ENCODE data around the gene NEURL1B.
A peak's percentile ranks its signal among the peaks of the same experiment; 100 is the strongest.

NEURL1B gene

DNA sequence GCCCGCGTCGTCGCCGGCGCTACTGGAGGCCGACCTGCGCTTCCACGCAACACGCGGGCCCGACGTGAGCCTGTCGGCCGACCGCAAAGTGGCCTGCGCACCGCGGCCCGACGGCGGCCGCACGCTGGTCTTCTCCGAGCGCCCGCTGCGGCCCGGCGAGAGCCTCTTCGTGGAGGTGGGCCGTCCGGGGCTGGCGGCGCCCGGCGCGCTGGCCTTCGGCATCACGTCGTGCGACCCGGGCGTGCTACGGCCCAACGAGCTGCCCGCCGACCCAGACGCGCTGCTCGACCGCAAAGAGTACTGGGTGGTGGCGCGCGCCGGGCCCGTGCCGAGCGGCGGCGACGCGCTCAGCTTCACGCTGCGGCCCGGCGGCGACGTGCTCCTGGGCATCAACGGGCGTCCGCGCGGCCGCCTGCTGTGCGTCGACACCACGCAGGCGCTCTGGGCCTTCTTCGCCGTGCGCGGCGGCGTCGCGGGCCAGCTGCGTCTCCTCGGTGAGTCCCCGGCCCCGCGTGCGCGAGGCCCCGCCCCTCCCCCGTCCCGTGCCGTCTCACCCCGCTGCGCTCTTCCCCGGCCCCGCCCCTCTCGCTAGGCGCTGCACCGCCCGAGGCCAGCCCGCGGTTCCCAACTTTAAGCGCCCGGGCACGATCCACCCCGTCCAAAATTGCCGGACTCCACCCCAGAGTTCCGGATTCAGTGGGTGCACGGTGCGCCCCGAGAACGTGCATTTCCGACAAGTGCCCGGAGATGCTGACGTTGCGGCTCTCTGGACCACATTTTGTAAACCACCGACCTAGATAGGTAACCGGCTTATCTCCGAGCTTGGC is 42.8 kb downstream of the NEURL1B start:
- DNase-seq: no peak

DNA sequence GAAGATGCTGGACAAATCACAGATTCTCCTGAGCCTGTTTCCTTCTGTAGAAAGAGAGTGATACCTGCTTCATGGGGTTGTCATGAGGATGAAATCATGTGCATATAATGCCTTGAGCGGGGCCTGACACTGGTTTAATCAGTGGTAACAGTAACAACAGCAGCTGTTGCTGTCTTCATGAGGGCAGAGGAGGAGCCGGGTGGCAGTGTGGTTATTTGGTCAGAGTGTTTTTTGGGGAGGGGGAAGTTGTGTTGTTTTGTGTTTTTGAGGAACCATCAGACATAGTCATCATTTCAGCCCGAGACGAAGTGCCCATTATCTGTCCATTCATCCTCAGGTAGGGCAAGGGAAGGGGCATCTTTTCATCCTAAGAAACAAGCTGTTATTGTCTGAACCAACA is 44.0 kb downstream of the NEURL1B start:
- DNase-seq: no peak

- DNase-seq: no peak
Observed at GRCh38 chr5:172686111-172686510, 45.0 kb downstream of the NEURL1B start.

- no peak for DNase-seq
Observed at GRCh38 chr5:172686539-172687390, 45.7 kb downstream of the NEURL1B start.

GRCh38 chr5:172687940-172688339 is 46.9 kb downstream of the NEURL1B start:
- DNase-seq: no peak

DNA sequence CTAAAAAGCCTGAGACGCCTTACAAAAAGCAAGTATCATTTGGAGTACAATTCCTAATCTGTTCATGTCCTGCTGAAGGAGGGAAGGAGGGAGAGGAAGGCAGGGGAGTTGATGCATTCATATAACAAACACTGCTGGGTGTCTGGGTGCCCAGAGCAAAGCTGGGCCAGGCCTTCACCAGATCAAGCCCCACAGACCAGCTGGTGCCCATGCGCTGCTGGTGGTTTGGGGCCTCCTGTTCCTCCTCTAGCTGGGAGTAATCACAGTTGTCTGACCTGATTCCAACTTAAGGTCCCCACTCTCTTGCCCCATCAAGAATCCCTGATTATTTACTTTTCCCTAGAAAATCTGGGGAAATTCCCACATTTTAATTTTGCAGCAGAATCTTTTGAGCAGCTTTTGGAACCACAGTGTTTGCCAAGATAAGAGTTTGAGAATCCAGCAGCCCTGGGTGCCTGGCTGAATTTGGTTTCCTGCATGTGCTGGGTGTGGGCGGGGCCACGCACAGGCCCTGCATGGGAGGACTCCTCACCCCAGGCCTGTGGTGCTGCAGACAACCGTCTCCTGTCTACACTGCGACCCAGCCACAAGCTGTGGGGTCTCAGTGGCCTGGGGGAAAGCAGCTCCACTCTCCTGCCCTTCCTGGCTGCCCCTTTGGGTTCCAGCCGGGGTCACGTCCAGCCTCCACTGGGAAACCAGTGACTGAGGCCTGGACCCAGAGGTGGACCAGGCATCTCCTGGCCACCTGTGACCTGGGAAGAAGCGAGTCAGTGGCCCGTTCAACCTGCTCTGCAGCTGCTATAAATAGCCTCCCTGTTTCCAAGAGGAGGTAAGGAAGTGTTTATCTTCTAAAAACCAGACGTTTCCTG is 47.5 kb downstream of the NEURL1B start:
- no peak for DNase-seq

GRCh38 chr5:172689218-172689572 is 48.1 kb downstream of the NEURL1B start:
- DNase-seq: no peak

GRCh38 chr5:172689801-172690200 is 48.7 kb downstream of the NEURL1B start:
- no peak for DNase-seq

DNA sequence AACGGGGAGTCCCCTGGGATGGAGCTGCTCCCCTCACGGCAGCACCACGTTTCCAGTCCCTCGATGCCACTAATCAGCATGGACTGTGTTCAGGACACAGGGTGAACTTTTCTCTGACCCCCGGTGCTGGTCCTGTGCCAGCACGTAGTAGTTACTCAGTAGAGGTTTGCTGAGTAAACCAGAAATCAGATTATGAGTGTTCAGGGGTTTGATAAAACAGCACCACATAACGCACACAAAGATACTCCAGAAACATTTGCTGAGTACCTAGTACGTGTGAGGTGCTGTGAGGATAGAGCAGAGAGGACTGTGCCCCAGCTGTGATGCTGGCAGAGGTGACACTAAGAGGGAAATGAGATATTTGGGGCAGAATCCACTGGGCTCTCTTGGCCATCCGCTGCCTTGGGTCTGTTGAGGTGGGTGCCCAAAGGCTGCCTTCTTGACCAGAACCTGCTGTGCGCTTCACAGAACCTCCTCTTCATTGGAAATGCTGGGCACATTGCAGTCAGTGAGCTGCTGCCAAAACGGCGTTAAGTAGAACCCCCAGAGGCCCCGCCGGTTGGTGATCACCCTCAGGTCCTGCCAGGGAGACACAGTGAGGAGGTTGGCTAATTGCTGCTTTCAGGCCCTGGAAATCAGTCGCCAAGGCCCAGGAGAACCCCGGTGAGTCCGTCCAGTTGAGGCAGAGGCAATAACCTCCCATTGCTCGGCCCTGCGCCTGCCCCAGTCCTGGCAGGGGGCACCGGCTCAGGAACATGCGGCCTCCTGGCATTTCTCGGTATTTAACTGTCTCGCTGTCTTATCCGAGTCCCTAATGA is 49.4 kb downstream of the NEURL1B start:
- no peak for DNase-seq

DNA sequence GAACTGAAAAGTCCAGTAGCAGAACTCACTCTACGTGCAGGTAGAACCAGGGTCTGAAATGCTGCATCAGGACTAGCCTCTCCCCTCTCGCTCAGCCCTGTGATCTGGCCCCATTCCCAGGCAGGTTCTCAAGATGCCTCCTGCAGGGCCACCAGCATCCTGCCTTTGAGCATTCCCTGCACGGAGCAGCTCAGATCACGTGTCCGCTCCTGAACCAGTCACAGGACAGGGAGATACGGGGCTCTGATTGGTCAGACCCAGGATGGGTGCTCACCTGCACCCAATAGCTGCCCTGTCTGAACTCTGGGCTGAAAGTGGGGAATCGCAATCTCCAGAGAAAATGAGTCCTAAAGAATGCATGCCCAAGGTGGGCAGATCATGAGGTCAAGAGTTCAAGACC is 50.8 kb downstream of the NEURL1B start:
- no peak for DNase-seq

DNA sequence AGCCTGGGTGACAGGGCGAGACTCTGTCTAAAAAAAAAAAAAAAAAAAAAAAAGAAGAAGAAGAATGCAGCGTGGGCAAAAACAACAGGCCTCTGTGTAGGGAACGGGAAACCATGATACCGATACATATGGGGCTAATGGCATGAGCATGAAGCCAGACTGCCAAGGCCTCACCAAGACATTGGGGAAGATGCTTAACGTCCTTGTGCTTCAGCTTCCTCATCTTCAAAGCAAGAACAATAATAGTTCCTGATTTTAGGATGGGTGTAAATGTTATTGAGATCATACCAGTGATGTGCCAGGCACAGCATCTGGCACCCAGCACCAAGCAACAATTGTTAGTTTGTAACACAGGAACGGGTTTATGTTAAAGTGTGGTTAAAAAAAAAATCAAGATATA is 51.4 kb downstream of the NEURL1B start:
- DNase-seq: no peak

DNA sequence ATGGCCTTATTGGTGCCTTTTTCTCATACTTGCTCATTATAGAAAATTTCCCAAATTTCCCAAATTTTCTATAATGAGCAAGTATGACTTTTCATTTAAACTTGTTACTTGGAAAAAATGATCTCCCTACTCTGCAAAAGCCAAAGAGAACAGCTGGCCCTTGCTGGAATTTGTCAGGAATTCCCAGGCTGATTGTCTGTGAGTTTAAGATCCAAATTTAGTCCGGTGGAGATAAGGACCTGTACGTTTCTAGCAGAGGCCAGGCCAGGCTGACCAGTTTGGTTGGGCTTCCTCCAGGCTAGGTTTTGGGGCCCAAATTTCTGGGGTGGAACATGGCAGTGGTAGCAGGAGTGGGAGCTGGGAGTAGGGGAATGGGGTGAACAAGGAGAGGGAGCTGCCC is 51.9 kb downstream of the NEURL1B start:
- DNase-seq: no peak

DNA sequence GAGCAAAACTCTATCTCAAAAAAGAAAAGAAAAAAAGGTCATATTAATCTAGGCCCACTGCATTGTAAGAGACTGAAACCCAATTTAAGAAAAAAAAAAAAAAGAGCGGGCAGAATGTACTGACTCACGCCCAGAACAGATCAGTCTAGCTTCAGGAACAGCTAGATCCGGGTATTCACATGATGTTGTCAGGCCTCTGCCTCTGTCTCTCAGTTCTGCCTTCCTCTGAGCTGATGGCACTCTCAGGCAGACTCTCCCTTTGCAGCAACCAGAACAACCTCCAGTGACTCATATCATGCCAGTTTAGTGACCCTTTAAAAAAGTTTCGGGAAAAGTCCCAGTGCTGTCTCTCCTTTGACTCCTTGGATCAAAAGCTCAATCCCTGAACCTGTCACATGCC is 53.0 kb downstream of the NEURL1B start:
- no peak for DNase-seq

DNA sequence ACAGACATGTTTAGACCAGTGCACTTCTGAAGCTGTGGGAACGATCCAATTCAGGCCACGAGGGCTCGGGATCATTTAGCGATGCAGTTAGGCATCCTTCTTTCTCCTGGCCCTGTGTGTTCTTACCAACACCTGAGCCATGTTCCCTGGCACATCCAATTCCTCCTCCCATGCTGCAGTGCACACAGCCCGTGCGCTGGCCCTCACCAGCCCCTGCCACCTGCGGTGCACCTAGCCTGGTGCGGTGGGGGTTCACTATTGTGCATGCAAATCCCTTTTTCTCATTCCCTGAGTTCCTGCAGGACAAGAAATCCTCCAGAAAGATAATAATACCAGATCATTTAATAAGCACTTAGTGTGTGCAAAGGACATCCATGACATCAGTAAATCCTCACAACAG is 53.5 kb downstream of the NEURL1B start:
- no peak for DNase-seq

DNA sequence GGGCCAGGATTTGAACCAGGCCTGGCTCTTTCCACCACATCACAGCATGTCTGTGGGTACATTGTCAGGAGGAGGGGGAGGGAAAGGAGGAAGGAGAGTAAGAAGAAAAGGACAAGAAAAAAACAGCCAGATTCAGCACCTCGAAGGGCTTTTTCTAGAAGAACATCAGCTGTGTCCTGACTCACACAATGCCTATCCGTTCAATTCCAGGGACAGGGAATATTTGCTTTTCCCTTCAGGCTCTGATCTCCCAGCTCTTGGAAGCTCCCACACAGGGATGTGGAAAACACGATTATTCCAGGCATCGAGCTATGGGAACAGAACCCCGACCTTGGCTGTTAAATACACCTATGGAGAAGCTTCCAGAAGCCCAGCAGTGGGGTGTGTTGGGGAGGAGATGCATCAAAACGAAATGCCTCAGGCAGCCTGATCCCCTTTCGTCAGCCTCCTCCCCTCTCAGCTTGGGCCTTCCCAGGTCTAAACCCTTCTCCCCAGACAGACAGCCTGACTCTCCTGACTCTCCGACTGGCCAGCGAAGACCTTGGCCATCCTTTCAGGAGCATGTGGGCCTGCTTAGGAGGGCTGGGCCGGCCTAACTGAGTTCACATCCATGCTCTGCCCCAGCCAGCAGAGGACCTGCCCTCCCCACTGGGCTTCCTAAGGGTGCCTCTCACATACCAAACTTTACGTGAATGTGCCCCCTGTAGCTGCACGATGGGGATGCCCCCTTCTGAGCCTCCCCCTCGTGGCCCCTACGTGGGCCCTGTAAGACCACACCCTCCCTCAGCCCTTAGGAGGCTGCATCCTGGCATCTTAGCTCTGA is 54.4 kb downstream of the NEURL1B start:
- DNase-seq: no peak

GRCh38 chr5:172696171-172696849 is 55.2 kb downstream of the NEURL1B start:
- DNase-seq: no peak

- DNase-seq: peak; percentile 66
Observed at GRCh38 chr5:172697123-172698121, 56.4 kb downstream of the NEURL1B start.

- DNase-seq: no peak
Observed at GRCh38 chr5:172699423-172699822, 58.4 kb downstream of the NEURL1B start.

DNA sequence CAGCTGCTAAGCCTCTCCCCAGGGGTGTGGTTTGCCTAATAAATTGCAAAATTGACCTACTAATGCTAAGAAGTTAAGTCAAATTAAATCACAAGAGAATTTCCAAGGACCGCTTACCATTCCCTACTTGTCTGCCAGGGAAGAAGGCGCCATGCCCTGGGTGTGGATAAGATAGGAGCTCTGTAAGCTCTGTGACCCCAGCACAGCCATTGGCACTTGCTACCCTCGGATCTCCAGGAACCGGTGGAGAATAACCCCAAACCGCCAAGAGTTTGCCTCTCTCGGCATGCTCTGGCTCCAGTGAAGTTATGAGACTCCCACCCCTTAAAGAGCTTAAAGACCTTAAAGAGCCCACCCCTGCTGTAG is 58.9 kb downstream of the NEURL1B start:
- no peak for DNase-seq
